Stimulated activated CD4-positive, alpha-beta T cell treated with anti-CD3 and anti-CD28 coated beads, Interleukin-1b, Interleukin-23, amount 100 ng/mL, for 4 hours (primary cell): ENCODE measurements around the gene ACAP3.

Experiments used
- DNase-seq, 2 donors: peaks; one replicate each; pipeline ENCODE4 v3.0.0-alpha.2; 2020; ENCODE audit warnings: low read depth in 2 of 2

The ACAP3 gene

GRCh38 chr1:1300352-1300739, 7.4 kb downstream of the ACAP3 start:
- no peak for DNase-seq

DNA sequence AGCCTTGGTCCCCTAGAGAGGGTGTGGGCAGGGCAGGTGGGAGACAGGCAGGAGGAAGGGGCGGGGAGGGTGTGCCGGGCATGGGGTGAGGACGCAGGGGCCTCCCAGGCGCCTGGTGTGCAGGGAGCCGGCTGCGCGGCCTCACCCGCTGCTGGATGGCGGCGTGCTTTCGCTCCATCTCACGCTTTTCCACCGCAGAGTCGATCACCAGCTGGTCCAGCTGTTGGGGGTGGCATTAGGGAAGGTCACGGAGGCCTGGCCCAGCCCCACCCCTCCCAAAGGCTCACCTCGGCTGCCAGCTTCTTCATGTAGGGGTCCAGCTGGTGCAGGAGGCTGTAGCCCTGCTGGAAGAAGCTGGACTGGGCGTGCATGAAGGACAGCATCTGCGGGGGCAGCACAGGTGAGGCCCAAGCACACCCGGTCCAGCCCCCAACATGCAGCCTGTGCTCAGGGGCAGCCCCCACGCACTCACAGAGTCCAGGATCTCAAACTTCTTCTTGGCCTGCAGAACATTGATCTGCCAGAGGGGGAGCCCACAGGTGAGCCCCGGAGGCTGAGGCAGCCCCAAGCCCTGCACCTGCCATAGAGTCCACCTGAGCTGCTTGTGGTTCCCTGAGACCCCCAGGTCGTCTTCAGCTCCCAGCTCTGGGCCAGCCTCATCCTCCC, 7.9 kb downstream of the ACAP3 start:
- no peak for DNase-seq

DNA sequence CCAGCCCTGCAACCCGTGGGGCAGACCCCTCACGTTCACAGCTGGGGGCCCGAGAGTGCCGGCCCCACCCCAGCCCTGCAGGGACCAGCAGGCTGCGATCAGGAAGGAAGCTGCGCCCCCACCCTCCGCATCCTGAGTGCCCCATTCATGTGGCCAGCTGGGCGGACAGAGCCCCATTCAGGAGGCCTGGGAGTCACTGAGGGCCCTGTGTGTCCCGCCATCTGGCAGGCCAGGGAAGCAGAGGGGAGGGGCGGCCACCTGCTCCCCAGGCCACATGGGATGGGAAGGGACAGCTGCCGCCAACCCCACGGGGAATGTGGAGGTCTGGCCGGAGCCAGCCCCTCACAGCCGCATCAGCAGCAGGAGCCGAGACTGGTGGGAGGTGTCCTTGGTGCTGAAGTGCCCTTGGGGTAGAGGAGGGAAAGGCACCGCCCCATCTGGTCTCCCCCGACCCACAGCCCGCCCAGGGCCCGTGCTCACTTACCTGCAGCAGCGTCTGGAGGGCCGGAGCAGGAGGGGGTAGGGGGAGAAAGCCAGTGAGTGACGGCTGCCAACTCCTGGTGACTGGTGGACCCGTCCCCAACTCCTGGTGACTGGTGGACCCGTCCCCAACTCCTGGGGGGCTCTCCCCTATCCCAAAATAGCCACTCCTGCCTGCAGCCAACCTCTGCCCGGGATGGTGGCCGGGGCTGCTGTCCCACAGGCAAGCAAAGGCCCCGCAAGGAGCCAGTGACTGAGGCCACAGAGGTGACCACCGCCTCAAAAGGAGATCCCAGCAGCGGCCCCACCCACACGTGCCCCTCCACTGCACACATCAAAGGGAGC, 8.7 kb downstream of the ACAP3 start:
- no peak for DNase-seq

GRCh38 chr1:1297802-1298424, 9.8 kb downstream of the ACAP3 start:
- DNase-seq, result no peak

- DNase-seq, result no peak
Measured at GRCh38 chr1:1296070-1297061, 11.4 kb downstream of the ACAP3 start.

- no peak for DNase-seq
Measured at GRCh38 chr1:1295154-1295923, 12.4 kb downstream of the ACAP3 start.

DNA sequence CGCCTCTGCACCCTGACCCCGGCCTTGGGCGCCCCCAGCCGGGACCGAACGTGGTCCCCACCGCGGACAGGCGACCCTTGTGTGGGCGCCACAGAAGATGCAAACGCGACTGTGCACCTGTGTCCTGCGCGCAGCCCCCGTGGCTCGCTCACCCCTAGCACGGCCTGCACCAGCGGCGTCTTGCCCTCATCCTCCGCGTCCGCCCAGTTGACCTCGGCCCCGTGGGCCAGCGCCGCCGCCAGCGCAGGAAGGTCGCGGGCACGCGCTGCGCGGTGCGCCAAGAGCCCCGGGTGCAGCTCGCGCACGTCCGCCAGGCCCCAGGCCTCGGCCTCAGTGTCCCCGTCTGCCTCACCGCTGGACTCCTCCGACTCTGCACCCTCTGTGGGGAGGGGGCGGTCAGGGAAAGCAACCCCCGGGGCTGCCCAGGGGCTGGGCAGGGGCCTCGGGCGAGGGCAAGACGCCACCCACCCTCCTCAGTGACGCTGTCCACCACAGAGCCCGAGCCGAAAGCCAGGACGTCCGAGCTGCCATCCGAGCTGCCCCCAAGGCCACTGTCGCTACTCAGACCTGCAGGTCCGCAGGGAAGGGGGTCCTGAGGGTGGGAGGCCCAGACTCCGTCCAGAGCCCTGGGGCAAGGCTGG, 13.4 kb downstream of the ACAP3 start:
- no peak for DNase-seq

- no peak for DNase-seq
Measured at GRCh38 chr1:1293263-1294249, 14.2 kb downstream of the ACAP3 start.

- no peak for DNase-seq
Measured at GRCh38 chr1:1292851-1293250, 14.9 kb downstream of the ACAP3 start.

- DNase-seq, result no peak
Measured at GRCh38 chr1:1292442-1292779, 15.3 kb downstream of the ACAP3 start.

DNA sequence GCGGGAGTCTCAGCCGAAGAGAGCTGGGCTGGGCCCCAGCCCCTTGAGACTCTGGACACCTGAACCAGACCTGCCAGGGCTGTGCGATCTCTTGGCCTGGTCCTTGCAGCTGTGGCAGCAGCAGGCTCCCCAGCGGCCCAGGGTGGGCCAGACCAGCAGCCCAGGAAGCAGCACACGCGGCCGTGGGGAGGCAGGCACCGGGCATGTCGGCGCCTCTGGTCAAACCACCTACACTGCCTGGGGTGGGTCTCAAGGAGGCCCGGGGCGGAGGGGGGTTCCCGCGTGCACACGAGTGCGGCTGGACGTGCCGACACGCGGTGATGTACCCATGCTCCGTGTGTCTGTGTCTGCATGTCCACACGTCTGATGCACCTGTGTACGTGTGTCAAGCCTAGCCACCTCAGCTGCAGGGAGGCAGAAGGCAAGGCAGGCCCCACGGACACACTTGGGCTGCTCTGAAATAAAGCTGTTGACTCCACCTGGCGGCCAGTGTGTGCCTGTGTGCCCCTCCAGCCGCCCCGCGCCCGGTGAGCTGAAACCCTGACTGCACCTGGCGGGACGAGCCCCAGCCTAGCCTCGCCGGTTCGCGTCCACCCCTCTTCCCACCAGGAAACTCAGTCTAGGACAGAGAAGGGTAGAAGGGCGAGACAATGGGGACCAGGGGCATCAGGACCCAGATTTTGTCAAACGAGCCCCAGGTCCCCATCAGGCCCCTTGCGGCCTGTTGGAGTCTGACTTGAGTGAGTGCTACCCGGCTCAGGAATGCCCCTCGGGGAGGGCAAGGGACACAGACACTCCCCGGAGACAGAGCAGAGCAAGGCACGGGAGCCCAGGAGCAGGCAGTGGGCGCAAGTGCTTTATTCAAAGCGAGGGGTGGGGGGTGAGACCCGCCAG, 15.9 kb downstream of the ACAP3 start:
- DNase-seq, result peak; percentile 62 to 66

GRCh38 chr1:1291023-1291528, 16.7 kb downstream of the ACAP3 start:
- DNase-seq, result no peak

DNA sequence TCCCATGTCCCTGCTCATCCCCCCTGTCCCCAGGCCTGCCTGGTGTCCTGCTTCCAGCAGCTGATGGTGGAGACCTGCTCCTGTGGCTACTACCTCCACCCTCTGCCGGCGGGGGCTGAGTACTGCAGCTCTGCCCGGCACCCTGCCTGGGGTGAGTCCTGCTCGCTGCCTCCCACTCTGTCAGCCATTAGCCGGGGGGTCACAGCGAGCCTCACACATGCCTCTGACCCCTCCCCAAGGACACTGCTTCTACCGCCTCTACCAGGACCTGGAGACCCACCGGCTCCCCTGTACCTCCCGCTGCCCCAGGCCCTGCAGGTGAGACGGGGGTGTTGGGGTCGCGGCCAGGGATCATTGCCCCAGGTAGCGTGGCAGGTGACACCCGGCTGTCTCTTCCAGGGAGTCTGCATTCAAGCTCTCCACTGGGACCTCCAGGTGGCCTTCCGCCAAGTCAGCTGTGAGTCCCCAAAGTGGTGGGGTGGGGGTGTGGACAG, 17.4 kb downstream of the ACAP3 start:
- peak; percentile 46 to 66 for DNase-seq

DNA sequence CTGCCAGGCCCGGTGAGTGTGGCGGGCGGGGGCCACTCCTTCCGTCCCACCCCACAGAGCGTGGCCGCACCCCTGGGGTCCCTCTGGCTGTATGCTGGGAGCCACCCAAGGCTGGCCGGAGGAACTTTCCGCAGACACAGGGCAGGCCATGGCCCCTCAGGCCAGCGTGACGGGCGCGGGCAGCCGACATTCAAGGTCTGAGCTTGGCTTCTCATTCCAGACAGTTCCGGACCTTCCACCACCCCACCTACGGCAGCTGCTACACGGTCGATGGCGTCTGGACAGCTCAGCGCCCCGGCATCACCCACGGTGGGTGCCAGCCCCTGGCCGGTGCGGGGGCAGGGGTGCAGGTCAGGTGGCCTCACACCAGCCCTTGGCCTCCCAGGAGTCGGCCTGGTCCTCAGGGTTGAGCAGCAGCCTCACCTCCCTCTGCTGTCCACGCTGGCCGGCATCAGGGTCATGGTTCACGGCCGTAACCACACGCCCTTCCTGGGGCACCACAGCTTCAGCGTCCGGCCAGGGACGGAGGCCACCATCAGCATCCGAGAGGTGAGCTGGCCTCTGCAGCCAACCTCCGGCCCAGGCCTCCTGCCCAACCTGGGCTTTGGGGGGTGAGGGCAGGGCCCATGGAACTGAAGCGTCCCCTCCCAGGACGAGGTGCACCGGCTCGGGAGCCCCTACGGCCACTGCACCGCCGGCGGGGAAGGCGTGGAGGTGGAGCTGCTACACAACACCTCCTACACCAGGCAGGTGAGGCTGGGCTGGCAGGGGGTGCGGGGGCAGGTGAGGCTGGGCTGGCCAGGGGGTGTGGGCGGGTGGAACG, 20.2 kb downstream of the ACAP3 start:
- DNase-seq, result no peak

GRCh38 chr1:1286313-1287261, 21.1 kb downstream of the ACAP3 start:
- DNase-seq, result no peak
